Smooth muscle cell (in vitro differentiated cells): ENCODE measurements around the gene DCXR. TPM values are rescaled to one million over a fixed set of nuclear protein-coding genes. Genes with fewer than 3 reads are reported as not detected.

Experiments used
- DNase-seq: peaks from one replicate; lab custom pipeline; 2025; ENCODE audit not compliant: unreplicated experiment; lab: John Stamatoyannopoulos, UW
- H2AFZ ChIP-seq: fragments of 200-600 bp; sonication (generic); 2 replicates; pipeline ENCODE4 v1.6.0; 2016; ENCODE audit warnings: antibody characterized with exemption, low read depth, mild to moderate bottlenecking
- H3F3A ChIP-seq: fragments of 200-600 bp; sonication (generic); 2 replicates; pipeline ENCODE4 v1.6.0; 2017; ENCODE audit warnings: antibody characterized with exemption, low read depth
- H3K27ac ChIP-seq: fragments of 200-600 bp; sonication (generic); 2 replicates; pipeline ENCODE4 v1.5.1; 2016; ENCODE audit warnings: low read depth, mild to moderate bottlenecking
- H3K27me3 ChIP-seq: fragments of 200-600 bp; sonication (generic); 2 replicates; pipeline ENCODE4 v1.6.1; 2016; ENCODE audit warnings: low read depth, mild to moderate bottlenecking
- H3K36me3 ChIP-seq: fragments of 200-600 bp; sonication (generic); 2 replicates; pipeline ENCODE4 v1.5.1; 2016; ENCODE audit warnings: low read depth
- H3K4me1 ChIP-seq: fragments of 200-600 bp; sonication (generic); 2 replicates; pipeline ENCODE4 v1.5.1; 2016; ENCODE audit warnings: low read depth
- H3K4me2 ChIP-seq: fragments of 200-600 bp; sonication (generic); 2 replicates; pipeline ENCODE4 v1.6.0; 2016; ENCODE audit warnings: mild to moderate bottlenecking
- H3K4me3 ChIP-seq: fragments of 200-600 bp; sonication (generic); 2 replicates; pipeline ENCODE4 v1.5.1; 2016; ENCODE audit warnings: mild to moderate bottlenecking
- H3K79me2 ChIP-seq: fragments of 200-600 bp; sonication (generic); 2 replicates; pipeline ENCODE4 v1.6.0; 2016; ENCODE audit warnings: low read depth, mild to moderate bottlenecking
- H3K9ac ChIP-seq: fragments of 200-600 bp; sonication (generic); 2 replicates; pipeline ENCODE4 v1.6.0; 2016; ENCODE audit warnings: low read depth
- H3K9me3 ChIP-seq: fragments of 200-600 bp; sonication (generic); replicated peaks from 2 replicates; pipeline ENCODE4 v1.5.1; 2016; ENCODE audit warnings: low read depth
- H4K20me1 ChIP-seq: fragments of 200-600 bp; sonication (generic); 2 replicates; pipeline ENCODE4 v1.6.0; 2016; ENCODE audit warnings: low read depth
- CTCF ChIP-seq: fragments of 200-600 bp; sonication (generic); IDR thresholded peaks from 2 replicates; pipeline ENCODE4 v1.5.1; 2017; ENCODE audit warnings: borderline replicate concordance, mild to moderate bottlenecking, antibody characterized with exemption; ENCODE audit not compliant: insufficient read depth, poor library complexity, severe bottlenecking
- WGBS: methylation state at CpG from one replicate; pipeline ENCODE4 v1.1.7; 2016; ENCODE audit warnings: low lambda C conversion rate; 5-methylcytosine and 5-hydroxymethylcytosine counted together
- polyA plus RNA-seq: library from polyadenylated mRNA; unstranded; fragments of >200 nt; fragmentation: Nextera tagmentation; extraction: Ambion mirVana; gene quantifications from 2 replicates; pipeline ENCODE4 v1.2.1, GENCODE V29; 2016
- total RNA-seq: library from RNA; depleted of rRNA; stranded (reverse); fragments of >200 nt; gene quantifications from 2 replicates; pipeline ENCODE4 v1.2.3, GENCODE V29; 2014

DCXR gene
- total and polyA plus RNA-seq, 2 experiments from 2014 or later = 34.9 to 89.4 TPM

GRCh38 chr17:82080048-82080788 is 42.7 kb upstream of the DCXR start:
- no peak overlapping the region for H3K4me2 ChIP-seq
- WGBS = 95% methylated on average over 36 of the region's 36 CpGs
- no peaks in the 10 kb centered on the region for H3K79me2 ChIP-seq
- H3K4me1 ChIP-seq = no peaks in the 10 kb centered on the region
- H3K4me3 ChIP-seq = no peak overlapping the region
- no peak overlapping the region for H3K27ac ChIP-seq
- H4K20me1 ChIP-seq = peaks cover 40% of the 10 kb centered on the region
- DNase-seq = no peak
- H2AFZ ChIP-seq = no peak overlapping the region
- TF ChIP-seq CTCF = no peak
- H3K36me3 ChIP-seq = no peaks in the 10 kb centered on the region
- no peak overlapping the region for H3K9ac ChIP-seq
- no peaks in the 10 kb centered on the region for H3F3A ChIP-seq
- H3K9me3 ChIP-seq = no peaks in the 10 kb centered on the region
- no peaks in the 10 kb centered on the region for H3K27me3 ChIP-seq

GRCh38 chr17:82079001-82079677 is 41.6 kb upstream of the DCXR start:
- Histone ChIP-seq H3K79me2 (no peaks in the 10 kb centered on the region), H3K4me3 (no peak overlapping the region), H3K27me3 (no peaks in the 10 kb centered on the region), H3K27ac (no peak overlapping the region), H3K36me3 (no peaks in the 10 kb centered on the region), H2AFZ (no peak overlapping the region), H4K20me1 (peaks cover 34% of the 10 kb centered on the region), H3K9ac (no peak overlapping the region), H3K9me3 (no peaks in the 10 kb centered on the region), H3K4me1 (no peaks in the 10 kb centered on the region), H3K4me2 (no peak overlapping the region), H3F3A (no peaks in the 10 kb centered on the region)
- no peak for TF ChIP-seq CTCF
- DNase-seq = no peak
- WGBS = 95% methylated on average over 38 of the region's 47 CpGs

- peaks cover 27% of the 10 kb centered on the region for H4K20me1 ChIP-seq
- no peaks in the 10 kb centered on the region for H3K4me1 ChIP-seq
- H3K79me2 ChIP-seq = no peaks in the 10 kb centered on the region
- H3K9me3 ChIP-seq = no peaks in the 10 kb centered on the region
- no peaks in the 10 kb centered on the region for H3K27me3 ChIP-seq
- H3K4me2 ChIP-seq = no peak overlapping the region
- no peak overlapping the region for H3K9ac ChIP-seq
- DNase-seq = no peak
- no peak overlapping the region for H2AFZ ChIP-seq
- H3F3A ChIP-seq = no peaks in the 10 kb centered on the region
- H3K4me3 ChIP-seq = no peak overlapping the region
- no peaks in the 10 kb centered on the region for H3K36me3 ChIP-seq
- H3K27ac ChIP-seq = no peak overlapping the region
- TF ChIP-seq CTCF = no peak
- WGBS = over 99% methylated on average over 18 of the region's 18 CpGs
Observed at GRCh38 chr17:82078433-82078832, 40.9 kb upstream of the DCXR start.
